ENCODE measurements around the gene NXNL2.

- TF ChIP-seq, protein P1, sequence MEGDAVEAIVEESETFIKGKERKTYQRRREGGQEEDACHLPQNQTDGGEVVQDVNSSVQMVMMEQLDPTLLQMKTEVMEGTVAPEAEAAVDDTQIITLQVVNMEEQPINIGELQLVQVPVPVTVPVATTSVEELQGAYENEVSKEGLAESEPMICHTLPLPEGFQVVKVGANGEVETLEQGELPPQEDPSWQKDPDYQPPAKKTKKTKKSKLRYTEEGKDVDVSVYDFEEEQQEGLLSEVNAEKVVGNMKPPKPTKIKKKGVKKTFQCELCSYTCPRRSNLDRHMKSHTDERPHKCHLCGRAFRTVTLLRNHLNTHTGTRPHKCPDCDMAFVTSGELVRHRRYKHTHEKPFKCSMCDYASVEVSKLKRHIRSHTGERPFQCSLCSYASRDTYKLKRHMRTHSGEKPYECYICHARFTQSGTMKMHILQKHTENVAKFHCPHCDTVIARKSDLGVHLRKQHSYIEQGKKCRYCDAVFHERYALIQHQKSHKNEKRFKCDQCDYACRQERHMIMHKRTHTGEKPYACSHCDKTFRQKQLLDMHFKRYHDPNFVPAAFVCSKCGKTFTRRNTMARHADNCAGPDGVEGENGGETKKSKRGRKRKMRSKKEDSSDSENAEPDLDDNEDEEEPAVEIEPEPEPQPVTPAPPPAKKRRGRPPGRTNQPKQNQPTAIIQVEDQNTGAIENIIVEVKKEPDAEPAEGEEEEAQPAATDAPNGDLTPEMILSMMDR (conservative IDR thresholded peaks at IDR 0.05; ENCODE audit: low read length), result no peak
- no peak for TF ChIP-seq EZH2phosphoT487 (IDR thresholded peaks at IDR 0.05; ENCODE audit: borderline replicate concordance, low read depth, low read length)
These were observed 975 bp upstream of the NXNL2 start for GRCh38 chr9:88533951-88534455.

Measured in OCI-LY7 (cell line).